Immature natural killer cell (primary cell): ENCODE data around the gene SOS2. TPM values are rescaled to one million over a fixed set of nuclear protein-coding genes. Genes with fewer than 3 reads are reported as not detected.
A peak's percentile ranks its signal among the peaks of the same experiment; 100 is the strongest.
"Not testable (repeated sequence)": the region's sequence is repeated elsewhere in the genome, so short reads cannot be mapped to it uniquely, and the experiment has no call there.

Experiments
- DNase-seq, 3 donors: peaks; one replicate each; pipeline ENCODE4 v3.0.0; 2022; ENCODE audit warnings: mixed read lengths in 1 of 3
- H3K27ac Mint-ChIP-seq, 6 donors: one replicate each; pipeline ENCODE4 v1.8.0; 2020; ENCODE audit warnings: mixed read lengths in 6 of 6, mild to moderate bottlenecking in 5 of 6, inconsistent platforms in 4 of 6, moderate library complexity in 3 of 6
- H3K27me3 Mint-ChIP-seq, 3 donors: one replicate each; pipeline ENCODE4 v1.8.0; 2020 to 2021; ENCODE audit warnings: low read depth in 3 of 3, mild to moderate bottlenecking in 3 of 3, mixed read lengths in 3 of 3, moderate library complexity in 3 of 3, inconsistent platforms in 1 of 3
- H3K36me3 Mint-ChIP-seq, 3 donors: one replicate each; pipeline ENCODE4 v1.8.0; 2020; ENCODE audit warnings: mixed read lengths in 3 of 3, inconsistent platforms in 2 of 3, mild to moderate bottlenecking in 2 of 3
- H3K4me1 Mint-ChIP-seq, 2 donors: one replicate each; pipeline ENCODE4 v1.8.0; 2020; ENCODE audit warnings: inconsistent platforms in 2 of 2, mild to moderate bottlenecking in 2 of 2, mixed read lengths in 2 of 2, moderate library complexity in 1 of 2
- H3K4me3 Mint-ChIP-seq, 5 donors: one replicate each; pipeline ENCODE4 v1.8.0; 2020; ENCODE audit warnings: mild to moderate bottlenecking in 5 of 5, mixed read lengths in 5 of 5, inconsistent platforms in 3 of 5, moderate library complexity in 3 of 5
- H3K9me3 Mint-ChIP-seq, 6 donors: one replicate each; pipeline ENCODE4 v1.8.0; 2020; ENCODE audit warnings: mild to moderate bottlenecking in 6 of 6, mixed read lengths in 6 of 6, inconsistent platforms in 4 of 6, moderate library complexity in 3 of 6
- polyA plus RNA-seq, 3 donors: library from polyadenylated mRNA; unstranded; fragments of 300-500 nt; fragmentation: Illumina TruSeq; gene quantifications; one replicate each; pipeline ENCODE4 v1.2.3, GENCODE V29; 2021

Gene SOS2
- polyA plus RNA-seq, 3 donors from 2014 or later: 13.8 to 15.5 (median 14.3) TPM

DNA sequence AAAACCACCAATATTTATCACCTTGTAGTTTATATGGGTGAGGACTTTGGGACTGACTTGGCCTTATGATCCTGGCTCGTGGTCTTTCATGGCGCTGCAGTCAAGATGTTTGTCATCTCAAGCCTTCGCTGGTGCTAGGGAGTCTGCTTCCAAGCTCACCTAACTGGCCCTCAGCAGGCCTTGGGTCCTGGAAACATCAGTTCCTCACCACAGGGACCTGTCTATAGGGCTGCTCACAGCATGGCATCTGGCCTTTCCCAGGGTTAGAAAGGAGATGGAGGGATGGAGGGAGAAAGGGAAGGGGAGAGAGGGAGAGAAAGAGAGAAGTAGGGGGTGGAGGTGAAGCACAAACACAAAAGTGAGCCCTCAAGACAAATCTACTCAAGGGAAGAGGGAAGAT lies 146.7 kb downstream of the SOS2 start:
- peaks cover 0 to 10% (median 0%) of the 10 kb centered on the region in 3 donors for H3K36me3 Mint-ChIP-seq
- peak overlapping the region; percentile 94 to 99 (median 94) for H3K27ac Mint-ChIP-seq
- peaks cover 71 to 86% of the 10 kb centered on the region in 2 donors for H3K4me1 Mint-ChIP-seq

GRCh38 chr14:50083467-50084337 lies 147.7 kb downstream of the SOS2 start:
- peaks cover 0 to 10% (median 0%) of the 10 kb centered on the region in 3 donors for H3K36me3 Mint-ChIP-seq
- H3K27ac Mint-ChIP-seq: peak overlapping the region; percentile 94 to 99 (median 96)
- peaks cover 65 to 77% of the 10 kb centered on the region in 2 donors for H3K4me1 Mint-ChIP-seq
- H3K4me3 Mint-ChIP-seq: peak overlapping the region; percentile 47 to 68 (median 61)
- H3K27me3 Mint-ChIP-seq: peaks cover 7 to 25% (median 18%) of the 10 kb centered on the region in 3 donors
- no peaks in the 10 kb centered on the region for H3K9me3 Mint-ChIP-seq
- no peak for DNase-seq

More for the DNA sequence above, 146.7 kb downstream of the SOS2 start:
- peak overlapping the region in 3 of 5 donors; percentile 9 to 27 (median 18) for H3K4me3 Mint-ChIP-seq
- H3K9me3 Mint-ChIP-seq: no peaks in the 10 kb centered on the region
- peaks cover 7 to 25% (median 18%) of the 10 kb centered on the region in 3 donors for H3K27me3 Mint-ChIP-seq
- DNase-seq: no peak

GRCh38 chr14:50082784-50083466 lies 148.5 kb downstream of the SOS2 start:
- Mint-ChIP-seq H3K27ac (peak overlapping the region; percentile 94 to 99 (median 96)), H3K4me1 (peaks cover 61 to 70% of the 10 kb centered on the region in 2 donors), H3K4me3 (peak overlapping the region; percentile 47 to 68 (median 61)), H3K9me3 (no peaks in the 10 kb centered on the region), H3K36me3 (peaks cover 0 to 8% (median 0%) of the 10 kb centered on the region in 3 donors), H3K27me3 (peaks cover 7 to 25% (median 18%) of the 10 kb centered on the region in 3 donors)
- DNase-seq: peak; percentile 83 to 89 (median 87)

DNA sequence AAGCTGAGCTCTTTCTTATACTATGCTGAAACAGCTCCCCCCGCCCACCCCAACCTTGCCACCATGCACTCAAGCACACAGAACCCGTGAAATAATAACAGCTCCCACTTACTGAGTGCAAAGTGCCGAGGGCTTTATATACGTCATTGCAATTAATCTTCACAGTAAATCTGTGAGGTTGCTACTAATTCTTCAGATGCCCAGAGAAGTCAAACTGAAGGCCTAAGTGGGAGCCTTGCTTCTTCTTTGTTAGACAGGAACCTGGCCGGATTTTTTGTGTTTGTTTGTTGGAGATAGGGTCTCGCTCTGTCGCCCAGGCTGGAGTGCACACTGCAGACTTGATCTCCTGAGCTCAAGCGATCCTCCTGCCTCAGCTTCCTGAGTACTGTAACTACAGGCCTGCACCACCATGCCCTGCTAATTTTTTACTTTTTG lies 149.1 kb downstream of the SOS2 start:
- H3K36me3 Mint-ChIP-seq: peaks cover 0 to 5% (median 0%) of the 10 kb centered on the region in 3 donors
- peak overlapping the region; percentile 94 to 99 (median 96) for H3K27ac Mint-ChIP-seq
- H3K27me3 Mint-ChIP-seq: peaks cover 7 to 25% (median 15%) of the 10 kb centered on the region in 3 donors
- peak overlapping the region; percentile 47 to 68 (median 61) for H3K4me3 Mint-ChIP-seq
- peaks cover 58 to 64% of the 10 kb centered on the region in 2 donors for H3K4me1 Mint-ChIP-seq
- peak; percentile 74 to 84 (median 75) for DNase-seq
- no peaks in the 10 kb centered on the region for H3K9me3 Mint-ChIP-seq

DNA sequence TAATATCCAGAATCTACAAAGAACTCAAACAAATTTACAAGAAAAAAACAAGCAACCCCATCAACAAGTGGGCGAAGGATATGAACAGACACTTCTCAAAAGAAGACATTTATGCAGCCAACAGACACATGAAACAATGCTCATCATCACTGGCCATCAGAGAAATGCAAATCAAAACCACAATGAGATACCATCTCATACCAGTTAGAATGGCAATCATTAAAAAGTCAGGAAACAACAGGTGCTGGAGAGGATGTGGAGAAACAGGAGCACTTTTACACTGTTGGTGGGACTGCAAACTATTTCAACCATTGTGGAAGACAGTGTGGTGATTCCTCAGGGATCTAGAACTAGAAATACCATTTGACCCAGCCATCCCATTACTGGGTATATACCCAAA lies 152.3 kb downstream of the SOS2 start:
- H3K27ac Mint-ChIP-seq, DNase-seq, H3K4me3 Mint-ChIP-seq, H3K9me3 Mint-ChIP-seq, H3K36me3 Mint-ChIP-seq: not testable (repeated sequence)
- H3K27me3 Mint-ChIP-seq: peaks cover 4 to 14% (median 12%) of the 10 kb centered on the region in 3 donors
- peaks cover 41 to 42% of the 10 kb centered on the region in 2 donors for H3K4me1 Mint-ChIP-seq

DNA sequence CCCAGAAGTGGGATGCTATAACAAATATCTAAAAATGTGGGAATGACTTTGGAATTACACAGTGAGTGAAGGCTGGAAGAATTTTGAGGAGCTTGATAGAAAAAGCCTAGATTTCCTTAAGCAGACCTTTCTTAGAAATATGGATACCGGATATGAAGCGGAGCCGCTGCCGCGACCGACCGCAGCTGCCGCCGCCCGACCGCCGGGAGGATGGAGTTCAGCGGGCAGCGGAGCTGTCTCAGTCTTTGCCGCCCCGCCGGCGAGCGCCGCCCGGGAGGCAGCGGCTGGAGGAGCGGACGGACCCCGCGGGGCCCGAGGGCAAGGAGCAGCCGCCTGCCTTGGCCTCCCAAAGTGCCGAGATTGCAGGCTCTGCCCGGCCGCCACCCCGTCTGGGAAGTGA lies 157.7 kb downstream of the SOS2 start:
- H3K9me3 Mint-ChIP-seq, H3K27me3 Mint-ChIP-seq, H3K4me3 Mint-ChIP-seq, DNase-seq: not testable (repeated sequence)
- Mint-ChIP-seq H3K36me3 (peaks cover 0 to 11% (median 0%) of the 10 kb centered on the region in 3 donors), H3K27ac (peak overlapping the region in 3 of 6 donors; percentile 34 to 45 (median 45)), H3K4me1 (peaks cover 31 to 32% of the 10 kb centered on the region in 2 donors)

DNA sequence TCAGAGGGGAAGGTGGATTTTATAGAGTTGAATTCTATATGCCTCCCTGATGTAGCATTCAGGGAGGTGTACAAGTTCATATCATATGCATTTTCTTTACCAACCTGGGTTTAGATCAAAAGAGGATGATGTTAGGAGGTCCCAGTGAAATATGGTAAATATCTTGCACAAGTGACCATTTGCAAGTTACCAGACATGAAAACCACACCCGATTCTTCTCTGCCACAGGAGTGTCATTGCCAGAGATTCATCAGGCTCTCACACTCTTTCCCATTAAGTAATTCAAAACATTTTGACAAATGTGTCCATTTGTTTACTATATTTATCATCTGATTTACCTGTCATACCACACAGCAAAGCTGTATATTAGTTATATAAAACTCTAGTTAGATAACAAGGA lies 159.0 kb downstream of the SOS2 start:
- Mint-ChIP-seq H3K4me3 (no peak overlapping the region), H3K27me3 (peaks cover 0 to 4% (median 1%) of the 10 kb centered on the region in 3 donors), H3K27ac (peak overlapping the region; percentile 16 to 88 (median 82)), H3K4me1 (peaks cover 29 to 31% of the 10 kb centered on the region in 2 donors), H3K9me3 (no peaks in the 10 kb centered on the region), H3K36me3 (peaks cover 0 to 11% (median 0%) of the 10 kb centered on the region in 3 donors)
- no peak for DNase-seq

DNA sequence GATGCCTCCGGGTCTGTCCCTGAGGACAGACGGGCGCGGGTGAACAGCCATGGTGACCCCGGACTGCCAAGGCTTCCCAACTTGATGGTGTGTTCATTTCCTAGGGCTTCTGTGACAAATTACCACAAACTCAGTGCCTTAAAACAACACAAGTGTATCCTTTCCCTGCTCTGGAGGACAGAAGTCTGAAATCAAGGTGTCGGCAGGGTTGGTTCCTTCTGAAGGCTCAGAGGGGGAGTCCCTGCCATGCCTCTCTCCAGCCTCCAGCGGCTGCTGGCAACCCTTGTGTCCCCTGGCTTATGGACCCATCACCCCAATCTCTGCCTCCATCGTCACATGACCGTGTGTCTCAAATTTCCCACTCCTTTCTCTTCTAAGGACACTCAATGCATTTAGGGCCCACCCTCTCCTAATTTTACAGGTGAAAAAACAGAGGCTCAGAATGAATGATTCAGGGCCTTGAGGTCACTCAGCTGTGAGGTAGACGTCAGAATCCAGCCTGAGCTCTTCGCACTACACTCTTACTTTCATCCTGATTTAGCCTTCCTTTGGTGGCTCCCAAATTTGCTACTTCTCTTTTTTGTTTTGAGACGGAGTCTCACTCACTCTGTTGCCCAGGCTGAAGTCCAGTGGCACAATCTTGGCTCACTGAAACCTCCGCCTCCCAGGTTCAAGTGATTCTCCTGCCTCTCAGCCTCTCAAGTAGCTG lies 160.4 kb downstream of the SOS2 start:
- peaks cover 0 to 19% (median 9%) of the 10 kb centered on the region in 3 donors for H3K36me3 Mint-ChIP-seq

DNA sequence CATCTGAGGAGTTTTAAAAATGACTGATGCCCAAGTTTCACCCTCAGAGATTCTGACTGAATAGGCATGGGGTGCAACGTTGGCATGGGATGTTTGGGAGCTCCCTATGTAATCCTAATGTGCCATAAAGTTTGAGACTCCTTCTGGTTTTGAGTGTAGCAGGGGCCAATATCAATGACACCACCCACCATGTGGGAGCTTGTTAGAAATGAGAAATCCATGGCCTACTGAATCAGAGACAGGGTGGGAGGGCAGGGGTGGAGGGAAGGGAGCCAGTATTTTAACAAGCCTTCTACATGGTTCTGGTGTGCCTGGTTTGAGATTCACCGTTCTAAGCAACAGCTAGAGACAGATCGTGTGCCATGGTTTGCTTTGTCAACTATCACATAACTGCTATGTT lies 161.1 kb downstream of the SOS2 start:
- Mint-ChIP-seq H3K27me3 (peaks cover 1 to 4% (median 2%) of the 10 kb centered on the region in 3 donors), H3K9me3 (no peaks in the 10 kb centered on the region), H3K36me3 (peaks cover 0 to 19% (median 11%) of the 10 kb centered on the region in 3 donors), H3K27ac (peak overlapping the region in 1 of 6 donors; percentile 53), H3K4me1 (peaks cover 35 to 40% of the 10 kb centered on the region in 2 donors), H3K4me3 (no peak overlapping the region)
- no peak for DNase-seq

More for the DNA sequence above, 160.4 kb downstream of the SOS2 start:
- H3K4me3 Mint-ChIP-seq: no peak overlapping the region
- H3K27me3 Mint-ChIP-seq: peaks cover 1 to 4% (median 1%) of the 10 kb centered on the region in 3 donors
- H3K27ac Mint-ChIP-seq: peak overlapping the region; percentile 16 to 84 (median 47)
- DNase-seq: no peak
- H3K4me1 Mint-ChIP-seq: peaks cover 29 to 32% of the 10 kb centered on the region in 2 donors
- no peaks in the 10 kb centered on the region for H3K9me3 Mint-ChIP-seq

GRCh38 chr14:50069325-50069724 lies 162.1 kb downstream of the SOS2 start:
- H3K27ac Mint-ChIP-seq: peak overlapping the region in 4 of 6 donors; percentile 36 to 85 (median 49)
- H3K27me3 Mint-ChIP-seq: peaks cover 2 to 4% (median 3%) of the 10 kb centered on the region in 3 donors
- H3K36me3 Mint-ChIP-seq: peaks cover 0 to 16% (median 11%) of the 10 kb centered on the region in 3 donors
- H3K4me3 Mint-ChIP-seq: no peak overlapping the region
- no peaks in the 10 kb centered on the region for H3K9me3 Mint-ChIP-seq
- DNase-seq: no peak
- H3K4me1 Mint-ChIP-seq: peaks cover 42 to 49% of the 10 kb centered on the region in 2 donors

- no peak for DNase-seq
- Mint-ChIP-seq H3K4me1 (peaks cover 50 to 57% of the 10 kb centered on the region in 2 donors), H3K9me3 (no peaks in the 10 kb centered on the region), H3K27me3 (peaks cover 2 to 6% (median 4%) of the 10 kb centered on the region in 3 donors), H3K4me3 (no peak overlapping the region), H3K36me3 (peaks cover 0 to 14% (median 11%) of the 10 kb centered on the region in 3 donors), H3K27ac (peak overlapping the region in 1 of 6 donors; percentile 31)
Measured at GRCh38 chr14:50068496-50068895, 162.9 kb downstream of the SOS2 start.

DNA sequence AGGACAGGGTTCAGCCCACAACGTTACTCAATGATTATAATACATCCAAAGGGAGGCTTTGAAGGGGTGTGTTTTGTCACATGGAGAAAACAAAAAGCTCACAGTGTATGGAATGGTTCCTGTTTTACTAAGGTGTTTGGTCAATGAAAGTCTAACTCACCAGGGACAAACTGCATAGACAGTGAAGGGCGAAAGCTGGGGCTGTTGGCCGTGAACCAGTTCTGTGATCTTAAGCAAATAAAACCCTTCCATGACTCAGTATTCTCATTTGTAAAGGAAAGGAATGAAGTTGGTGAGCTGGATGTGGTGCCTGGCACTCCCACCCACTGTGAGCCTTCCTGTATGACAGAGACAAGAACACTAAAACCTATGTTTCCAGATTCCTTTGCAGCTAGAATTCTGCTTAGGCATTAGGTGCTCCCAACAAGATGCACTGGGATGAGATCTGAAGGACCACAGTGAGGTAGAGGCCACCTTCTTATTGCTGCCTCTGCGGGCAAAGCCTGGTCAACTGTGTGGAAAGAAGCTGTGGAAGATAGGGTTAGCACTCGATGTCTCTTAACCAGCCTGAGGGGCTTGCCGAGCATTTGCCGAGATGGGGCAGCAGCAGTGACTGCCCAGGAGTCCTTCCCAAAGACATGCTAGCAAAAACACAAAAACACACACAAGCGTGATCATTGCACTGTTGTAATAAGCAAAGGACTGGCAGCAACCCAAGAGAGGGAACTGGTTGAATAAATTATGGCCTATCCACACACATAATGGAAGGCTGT lies 163.5 kb downstream of the SOS2 start:
- peak overlapping the region in 3 of 6 donors; percentile 22 to 98 (median 67) for H3K27ac Mint-ChIP-seq
- H3K27me3 Mint-ChIP-seq: peaks cover 2 to 6% (median 4%) of the 10 kb centered on the region in 3 donors
- H3K9me3 Mint-ChIP-seq: no peaks in the 10 kb centered on the region
- H3K4me1 Mint-ChIP-seq: peaks cover 56 to 57% of the 10 kb centered on the region in 2 donors
- H3K4me3 Mint-ChIP-seq: no peak overlapping the region
- DNase-seq: no peak
- H3K36me3 Mint-ChIP-seq: peaks cover 0 to 11% (median 8%) of the 10 kb centered on the region in 3 donors
